GM06990 (cell line): Measurements from ENCODE around the gene CERS3.

ENCODE experiments used
- DNase-seq: peaks from one replicate; pipeline ENCODE4 v3.0.0-alpha.2; 2011; ENCODE audit not compliant: insufficient read length; ENCODE audit errors: extremely low read depth
- H3K27me3 ChIP-seq: replicated peaks from 2 replicates; pipeline ENCODE4 v1.6.0; 2011; ENCODE audit warnings: low read length; ENCODE audit not compliant: control insufficient read depth, insufficient read depth
- H3K36me3 ChIP-seq: 2 replicates; pipeline ENCODE4 v1.5.1; 2011; ENCODE audit warnings: low read length; ENCODE audit not compliant: control insufficient read depth, insufficient read depth
- H3K4me3 ChIP-seq: replicated peaks from 2 replicates; pipeline ENCODE4 v1.5.1; 2011; ENCODE audit warnings: low read depth, mild to moderate bottlenecking, control low read depth, low read length
- CTCF ChIP-seq: IDR thresholded peaks from 2 replicates; pipeline ENCODE4 v1.5.1; 2011; ENCODE audit warnings: low read length, control low read depth, mild to moderate bottlenecking, inconsistent platforms; ENCODE audit not compliant: insufficient read depth, poor library complexity, severe bottlenecking

CERS3 gene

DNA sequence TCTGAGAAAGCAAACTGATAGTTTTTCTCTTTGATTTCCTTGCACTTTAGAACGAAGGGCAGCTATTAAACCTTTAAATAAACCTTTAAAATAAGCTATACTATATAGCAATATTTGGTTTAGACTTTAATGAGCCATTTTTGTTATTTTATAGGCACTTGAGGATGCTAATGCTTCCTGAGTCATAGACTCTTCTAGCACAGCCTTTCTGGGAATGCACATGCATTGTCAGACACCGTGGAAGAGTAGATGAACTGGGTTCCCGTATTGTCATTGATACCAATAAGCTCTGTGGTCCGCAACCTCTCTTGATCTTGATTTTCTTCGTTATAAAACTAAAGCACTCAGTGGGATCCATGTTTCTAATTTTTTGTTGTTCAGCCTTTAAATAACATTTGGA lies 27.6 kb downstream of the CERS3 start:
- Histone ChIP-seq H3K4me3 (no peak overlapping the region), H3K27me3 (no peaks in the 10 kb centered on the region), H3K36me3 (no peaks in the 10 kb centered on the region)
- DNase-seq: no peak
- no peak for TF ChIP-seq CTCF

- no peaks in the 10 kb centered on the region for H3K27me3 ChIP-seq
- no peak overlapping the region for H3K4me3 ChIP-seq
- no peak for DNase-seq
- H3K36me3 ChIP-seq: no peaks in the 10 kb centered on the region
- no peak for TF ChIP-seq CTCF
Observed at GRCh38 chr15:100500226-100500990, 28.3 kb downstream of the CERS3 start.

DNA sequence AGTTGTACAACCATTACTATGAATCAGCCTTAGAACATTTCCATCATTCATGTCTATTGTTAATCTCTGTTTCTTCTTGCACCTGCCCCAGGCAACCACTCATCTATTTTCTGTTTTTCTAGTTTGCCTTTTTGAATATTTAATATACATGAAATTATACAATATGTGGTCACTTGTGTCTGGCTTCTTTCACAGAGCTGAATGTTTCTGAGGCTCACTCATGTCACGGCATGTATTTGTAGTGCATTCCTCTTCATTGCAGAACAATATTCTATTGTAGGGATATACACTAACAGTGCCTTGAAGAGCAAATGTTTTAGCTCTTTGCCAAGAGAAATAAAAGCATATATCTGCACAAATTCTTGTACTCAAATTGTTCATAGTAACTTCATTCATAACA lies 32.9 kb downstream of the CERS3 start:
- no peaks in the 10 kb centered on the region for H3K27me3 ChIP-seq
- DNase-seq: no peak
- no peak overlapping the region for H3K4me3 ChIP-seq
- TF ChIP-seq CTCF: no peak
- no peaks in the 10 kb centered on the region for H3K36me3 ChIP-seq

DNA sequence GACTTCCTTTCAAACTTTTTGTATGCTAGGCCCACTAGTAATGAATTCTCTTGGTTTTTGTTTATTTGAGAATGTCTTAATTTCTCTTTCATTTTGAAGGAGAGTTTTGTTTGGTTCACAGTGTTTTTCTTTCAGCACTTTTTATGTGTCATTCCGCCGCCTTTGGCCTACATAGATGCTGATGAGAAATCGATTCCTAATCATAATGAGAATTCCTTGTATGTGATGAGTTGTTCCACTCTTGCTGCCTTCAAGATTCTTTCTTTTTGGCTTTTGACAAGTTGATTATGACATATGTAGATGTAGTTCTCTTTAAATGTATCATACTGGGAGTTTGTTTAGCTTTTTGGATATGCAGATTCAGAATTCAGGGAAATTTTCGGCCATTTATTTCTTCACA lies 35.5 kb downstream of the CERS3 start:
- DNase-seq: no peak
- TF ChIP-seq CTCF: no peak
- Histone ChIP-seq H3K4me3 (no peak overlapping the region), H3K27me3 (no peaks in the 10 kb centered on the region), H3K36me3 (no peaks in the 10 kb centered on the region)

DNA sequence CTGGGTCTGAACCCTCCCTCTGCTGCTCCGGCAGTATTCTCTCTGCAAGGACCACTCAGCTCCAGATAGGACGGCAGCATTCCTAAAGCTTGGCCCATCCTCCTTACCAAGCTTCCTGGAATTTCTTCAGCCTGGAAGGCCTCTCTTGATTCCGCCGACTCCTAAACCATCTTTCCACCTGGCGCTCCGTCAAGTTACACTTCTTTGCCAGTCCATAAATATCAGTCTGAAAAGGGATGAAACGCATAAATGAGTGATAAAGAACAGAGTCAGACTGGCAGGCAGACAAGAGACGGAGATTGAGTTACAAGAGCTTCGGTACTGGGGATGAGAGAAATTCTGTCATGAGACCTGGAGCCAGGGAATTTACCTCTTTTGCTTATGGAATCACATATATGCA lies 44.3 kb downstream of the CERS3 start:
- DNase-seq: no peak
- no peaks in the 10 kb centered on the region for H3K36me3 ChIP-seq
- H3K4me3 ChIP-seq: no peak overlapping the region
- no peak for TF ChIP-seq CTCF
- H3K27me3 ChIP-seq: no peaks in the 10 kb centered on the region

- Histone ChIP-seq H3K36me3 (no peaks in the 10 kb centered on the region), H3K4me3 (no peak overlapping the region), H3K27me3 (no peaks in the 10 kb centered on the region)
- no peak for DNase-seq
- TF ChIP-seq CTCF: no peak
Observed at GRCh38 chr15:100483370-100483769, 45.4 kb downstream of the CERS3 start.
